T-helper 1 cell (primary cell): Measurements from ENCODE around the gene COX7A2L.

Experiments
- DNase-seq, 5 donors: peaks; one replicate each; pipeline ENCODE4 v3.0.0-alpha.2; 2012 to 2020

Gene COX7A2L

GRCh38 chr2:42315844-42316470, 45.1 kb downstream of the COX7A2L start:
- no peak for DNase-seq

- DNase-seq, result peak in 1 of 5 donors; percentile 23
These were observed 46.0 kb downstream of the COX7A2L start for GRCh38 chr2:42314892-42315468.

GRCh38 chr2:42312106-42312505, 48.9 kb downstream of the COX7A2L start:
- no peak for DNase-seq

GRCh38 chr2:42310007-42310515, 51.0 kb downstream of the COX7A2L start:
- DNase-seq, result no peak

GRCh38 chr2:42309366-42309765, 51.7 kb downstream of the COX7A2L start:
- DNase-seq, result no peak

GRCh38 chr2:42307180-42307579, 53.8 kb downstream of the COX7A2L start:
- no peak for DNase-seq

- no peak for DNase-seq
These were observed 56.8 kb downstream of the COX7A2L start for GRCh38 chr2:42304059-42304713.

- no peak for DNase-seq
These were observed 57.8 kb downstream of the COX7A2L start for GRCh38 chr2:42303252-42303651.

- no peak for DNase-seq
These were observed 60.5 kb downstream of the COX7A2L start for GRCh38 chr2:42300527-42300926.
